Effector CD8-positive, alpha-beta T cell (primary cell): ENCODE measurements around the gene RENBP.

Source experiments
- DNase-seq: peaks from one replicate; lab custom pipeline; 2025; lab: John Stamatoyannopoulos, UW

Gene RENBP

DNA sequence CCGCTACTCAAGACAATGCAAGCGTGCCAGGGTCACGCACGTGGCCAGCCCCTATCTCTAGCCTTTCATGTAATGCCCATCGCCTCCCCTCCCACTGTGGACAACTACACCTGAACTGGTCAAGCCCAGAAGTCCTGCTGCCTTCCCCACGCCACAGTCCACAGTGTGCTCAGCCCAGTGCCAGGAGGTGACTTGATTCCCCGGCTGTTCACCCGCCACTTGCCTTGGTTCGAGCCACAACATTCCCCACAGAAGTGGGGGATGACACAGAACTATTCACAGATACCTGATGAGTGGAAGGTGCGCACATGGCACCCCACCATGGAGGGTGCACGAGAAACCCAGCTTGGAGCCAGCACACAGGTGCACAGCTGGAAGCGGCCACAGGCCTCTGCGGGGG, 25.2 kb downstream of the RENBP start:
- no peak for DNase-seq

DNA sequence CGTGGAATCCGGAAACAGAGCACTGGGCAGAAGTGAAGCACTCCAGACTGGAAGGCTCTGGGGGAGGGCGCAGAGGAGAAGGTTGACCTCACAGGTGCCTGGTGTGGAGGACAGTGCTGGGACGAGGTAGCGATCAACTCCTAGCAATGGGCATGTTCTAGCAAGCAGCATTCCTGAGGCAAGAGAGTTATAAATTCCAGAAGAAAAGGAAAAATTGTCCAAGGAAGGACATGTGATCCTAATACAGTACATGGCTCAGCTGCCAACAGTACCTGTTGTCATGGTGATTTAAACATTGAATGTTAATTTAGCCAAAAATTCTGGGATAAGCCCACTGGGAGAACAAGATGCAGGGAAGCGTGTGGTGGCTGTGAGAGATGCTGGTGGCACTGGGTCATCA, 26.6 kb downstream of the RENBP start:
- no peak for DNase-seq

DNA sequence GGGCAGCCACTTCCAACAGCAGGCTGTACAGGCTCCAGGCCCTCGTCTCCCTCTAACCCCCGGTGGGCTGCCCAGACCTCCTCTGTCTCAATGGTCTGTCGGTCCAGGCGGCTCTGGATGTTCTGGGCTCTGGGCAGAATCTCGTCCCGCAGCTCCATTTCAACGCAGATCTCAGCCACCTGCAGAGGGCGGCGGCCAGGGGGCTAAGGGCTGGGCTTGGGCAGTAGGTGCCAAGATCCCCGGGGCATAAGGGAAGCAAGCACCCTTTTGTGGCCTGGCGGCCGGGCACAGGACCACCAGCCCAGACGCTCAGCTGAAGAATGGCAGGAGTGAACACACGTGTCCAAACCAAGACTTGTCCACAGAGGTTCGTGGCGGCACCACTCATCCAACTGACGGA, 30.7 kb downstream of the RENBP start:
- DNase-seq: no peak

DNA sequence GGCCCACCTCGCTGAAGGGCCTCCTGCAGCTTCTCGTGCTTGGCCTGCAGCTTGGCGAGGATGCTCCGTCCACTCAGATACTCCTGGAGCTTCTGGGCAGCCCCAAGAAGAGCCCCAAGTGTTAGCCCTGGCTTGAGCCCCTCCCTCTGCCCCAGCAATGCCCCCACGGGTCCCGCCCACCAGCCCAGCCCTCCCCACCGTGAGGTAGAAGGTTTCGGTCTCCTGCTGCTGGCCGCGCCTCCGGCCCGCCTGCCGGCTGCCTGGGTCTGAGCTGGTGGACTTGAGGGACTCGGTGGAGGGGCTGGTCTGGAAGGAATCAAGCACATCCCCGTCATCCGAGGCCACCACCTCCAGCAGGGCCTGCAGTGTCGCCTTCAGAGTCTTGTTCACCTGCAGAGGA, 31.2 kb downstream of the RENBP start:
- DNase-seq: no peak

DNA sequence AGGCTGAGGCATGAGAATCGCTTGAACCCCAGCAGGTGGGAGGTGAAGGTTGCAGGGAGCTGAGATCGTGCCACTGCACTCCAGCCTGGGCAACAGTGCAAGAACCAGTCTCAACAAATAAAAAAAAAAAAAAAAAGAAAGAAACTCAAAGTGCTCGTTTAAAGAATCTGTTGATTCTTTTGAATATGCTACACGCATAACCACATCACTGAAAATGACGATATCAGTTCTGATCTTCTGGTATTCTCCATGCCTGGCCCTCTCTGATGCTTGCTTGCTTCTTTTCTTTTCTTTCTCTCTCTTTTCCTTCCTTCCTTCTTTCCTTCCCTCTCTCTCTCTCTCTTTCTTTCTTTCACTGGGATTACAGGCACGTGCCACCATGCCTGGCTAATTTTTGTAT, 32.6 kb downstream of the RENBP start:
- DNase-seq: no peak

DNA sequence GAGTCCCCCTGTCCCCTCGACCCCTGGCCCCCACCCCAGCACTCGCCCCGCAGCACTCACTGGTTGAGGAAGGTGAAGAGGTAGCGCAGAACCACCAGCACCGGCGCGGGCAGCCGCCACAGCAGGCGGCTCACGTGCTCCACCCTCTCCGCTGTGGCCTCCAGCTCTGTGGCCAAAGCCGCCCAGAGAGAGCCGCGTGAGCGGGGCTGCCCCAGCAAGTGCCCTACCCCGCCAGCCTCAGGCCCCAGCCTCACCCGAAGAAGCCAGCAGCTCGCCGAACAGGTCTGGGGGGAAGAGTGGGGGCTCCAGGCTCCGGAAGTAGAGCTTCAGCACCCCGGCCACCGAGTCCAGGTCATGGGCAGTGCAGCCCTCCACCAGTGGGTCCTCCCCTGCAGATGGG, 34.0 kb downstream of the RENBP start:
- no peak for DNase-seq

DNA sequence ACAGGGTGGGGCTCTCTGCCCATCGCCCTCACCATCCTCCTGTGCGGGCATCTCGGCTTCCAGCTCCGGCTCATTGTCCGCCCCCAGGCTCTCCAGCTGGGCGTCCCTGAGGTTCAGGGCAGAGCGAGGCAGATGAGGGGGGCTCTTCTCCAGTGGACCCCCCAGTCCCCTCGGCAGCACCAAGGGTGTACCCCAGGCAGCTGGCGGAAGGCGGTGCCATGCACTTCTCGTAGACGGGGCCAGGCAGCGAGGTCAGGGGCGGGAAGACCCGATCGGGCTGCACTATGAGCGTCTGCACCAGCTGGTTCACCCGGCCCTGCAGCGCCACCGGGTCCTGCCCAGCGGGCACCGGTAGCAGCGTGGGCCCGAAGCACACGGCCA, 34.5 kb downstream of the RENBP start:
- DNase-seq: no peak

DNA sequence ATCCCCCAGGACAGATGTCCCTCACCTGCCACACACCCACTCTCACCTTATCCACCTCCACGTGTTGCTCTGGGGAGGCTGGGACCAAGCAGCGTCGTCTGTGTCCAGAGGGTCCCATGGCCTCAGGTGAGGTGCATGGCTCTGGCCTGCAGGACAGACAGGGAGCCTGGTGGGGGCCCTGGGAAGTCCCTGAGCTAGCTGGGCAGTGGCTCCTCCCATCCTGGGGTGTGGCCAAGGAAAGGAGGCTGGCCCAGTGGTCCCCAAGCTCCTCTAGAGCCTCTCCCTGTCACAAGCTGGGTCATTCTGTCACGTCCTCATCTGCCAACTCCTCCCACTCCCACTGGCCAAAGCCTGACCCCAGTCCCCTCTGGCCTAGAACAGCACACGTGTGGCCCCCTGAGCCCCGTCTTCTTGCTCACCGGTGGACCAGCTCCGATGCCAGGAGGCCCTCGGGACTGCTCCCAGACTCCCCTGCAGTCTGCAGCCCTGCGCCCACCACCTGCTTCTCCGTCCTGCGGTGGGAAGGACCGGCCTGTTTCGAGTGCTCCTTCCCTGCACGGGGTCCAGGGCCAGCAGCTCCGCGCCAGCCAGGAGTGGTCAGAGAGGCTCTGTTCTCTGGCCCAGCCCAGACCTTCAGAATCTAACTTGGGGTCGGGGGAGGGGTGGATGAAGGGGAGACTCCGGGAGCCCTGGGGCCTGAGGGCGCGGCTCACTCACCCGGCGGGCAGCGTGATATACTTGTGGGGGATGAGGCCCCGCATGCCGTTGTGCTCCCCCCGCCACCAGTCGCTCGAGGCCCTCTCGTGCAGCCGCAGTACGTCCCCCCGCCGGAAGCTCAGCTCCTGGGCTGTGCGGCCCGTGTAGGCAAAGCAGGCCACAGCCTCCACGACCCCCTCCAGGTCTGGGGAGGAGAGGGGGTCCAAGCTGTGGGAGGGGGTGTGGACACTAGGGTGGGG, 35.1 kb downstream of the RENBP start:
- DNase-seq: no peak

DNA sequence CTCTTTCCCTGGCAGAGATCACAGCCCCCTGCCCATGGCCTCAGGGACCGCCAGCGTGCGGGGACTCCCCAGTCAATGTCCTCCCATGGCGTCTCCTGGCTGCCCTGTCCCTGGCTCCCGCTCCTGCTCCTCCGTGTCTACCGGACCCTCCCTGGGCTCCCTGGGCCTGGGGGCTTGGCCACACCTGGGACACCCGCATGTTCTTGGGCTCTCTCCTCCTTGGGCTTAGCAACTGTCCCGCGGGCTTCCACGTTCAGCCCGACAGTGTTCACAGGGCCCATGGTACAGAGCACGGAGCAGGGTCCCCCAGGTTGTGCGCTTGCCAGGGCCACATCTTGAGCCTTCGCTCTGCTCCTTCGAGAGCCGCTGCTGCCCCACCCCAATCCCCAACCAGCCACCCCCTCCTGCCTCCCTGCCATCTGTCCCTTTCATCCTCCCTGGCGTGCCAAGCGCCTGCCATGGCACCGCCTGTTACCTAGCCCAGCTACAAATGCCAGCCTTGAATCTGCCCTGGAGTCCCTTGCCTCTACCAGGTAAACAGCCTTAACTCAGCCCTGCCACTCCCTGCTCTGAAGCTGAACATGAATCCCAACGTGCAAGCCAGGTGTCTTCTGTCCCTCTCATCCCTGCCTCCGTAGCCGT, 36.1 kb downstream of the RENBP start:
- no peak for DNase-seq

DNA sequence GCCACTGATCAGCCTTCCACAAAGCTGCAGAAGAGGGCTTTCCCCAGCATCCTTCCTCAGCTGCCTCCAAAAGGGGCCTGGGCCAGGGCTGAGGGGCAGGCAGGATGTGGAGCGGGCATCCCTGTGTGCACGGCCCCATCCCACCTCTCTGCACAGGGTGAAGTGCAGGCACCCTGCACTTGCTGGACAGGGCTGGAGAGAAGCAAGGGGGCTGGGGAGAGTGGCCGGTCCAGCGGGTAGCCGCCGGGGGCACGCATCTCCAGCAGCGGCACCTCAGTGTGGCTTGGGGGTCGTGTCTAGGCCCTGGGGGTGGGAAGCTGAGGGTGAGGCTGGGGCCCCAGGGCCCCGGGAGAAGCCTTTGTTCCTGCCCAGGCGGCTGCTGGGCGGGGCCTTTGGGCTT, 37.0 kb downstream of the RENBP start:
- DNase-seq: no peak

DNA sequence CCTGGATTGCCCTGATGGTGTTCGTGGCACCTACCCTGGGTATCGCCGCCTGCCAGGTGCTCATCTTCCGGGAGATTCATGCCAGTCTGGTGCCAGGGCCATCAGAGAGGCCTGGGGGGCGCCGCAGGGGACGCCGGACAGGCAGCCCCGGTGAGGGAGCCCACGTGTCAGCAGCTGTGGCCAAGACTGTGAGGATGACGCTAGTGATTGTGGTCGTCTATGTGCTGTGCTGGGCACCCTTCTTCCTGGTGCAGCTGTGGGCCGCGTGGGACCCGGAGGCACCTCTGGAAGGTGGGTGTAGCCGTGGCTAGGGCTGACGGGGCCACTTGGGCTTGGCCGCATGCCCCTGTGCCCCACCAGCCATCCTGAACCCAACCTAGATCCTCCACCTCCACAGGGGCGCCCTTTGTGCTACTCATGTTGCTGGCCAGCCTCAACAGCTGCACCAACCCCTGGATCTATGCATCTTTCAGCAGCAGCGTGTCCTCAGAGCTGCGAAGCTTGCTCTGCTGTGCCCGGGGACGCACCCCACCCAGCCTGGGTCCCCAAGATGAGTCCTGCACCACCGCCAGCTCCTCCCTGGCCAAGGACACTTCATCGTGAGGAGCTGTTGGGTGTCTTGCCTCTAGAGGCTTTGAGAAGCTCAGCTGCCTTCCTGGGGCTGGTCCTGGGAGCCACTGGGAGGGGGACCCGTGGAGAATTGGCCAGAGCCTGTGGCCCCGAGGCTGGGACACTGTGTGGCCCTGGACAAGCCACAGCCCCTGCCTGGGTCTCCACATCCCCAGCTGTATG, 38.1 kb downstream of the RENBP start:
- no peak for DNase-seq

DNA sequence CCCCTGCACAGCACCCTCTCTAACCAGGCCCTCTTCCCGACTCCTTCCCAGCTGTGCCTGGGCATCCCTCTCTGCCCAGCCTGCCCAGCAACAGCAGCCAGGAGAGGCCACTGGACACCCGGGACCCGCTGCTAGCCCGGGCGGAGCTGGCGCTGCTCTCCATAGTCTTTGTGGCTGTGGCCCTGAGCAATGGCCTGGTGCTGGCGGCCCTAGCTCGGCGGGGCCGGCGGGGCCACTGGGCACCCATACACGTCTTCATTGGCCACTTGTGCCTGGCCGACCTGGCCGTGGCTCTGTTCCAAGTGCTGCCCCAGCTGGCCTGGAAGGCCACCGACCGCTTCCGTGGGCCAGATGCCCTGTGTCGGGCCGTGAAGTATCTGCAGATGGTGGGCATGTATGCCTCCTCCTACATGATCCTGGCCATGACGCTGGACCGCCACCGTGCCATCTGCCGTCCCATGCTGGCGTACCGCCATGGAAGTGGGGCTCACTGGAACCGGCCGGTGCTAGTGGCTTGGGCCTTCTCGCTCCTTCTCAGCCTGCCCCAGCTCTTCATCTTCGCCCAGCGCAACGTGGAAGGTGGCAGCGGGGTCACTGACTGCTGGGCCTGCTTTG, 38.9 kb downstream of the RENBP start:
- DNase-seq: no peak

DNA sequence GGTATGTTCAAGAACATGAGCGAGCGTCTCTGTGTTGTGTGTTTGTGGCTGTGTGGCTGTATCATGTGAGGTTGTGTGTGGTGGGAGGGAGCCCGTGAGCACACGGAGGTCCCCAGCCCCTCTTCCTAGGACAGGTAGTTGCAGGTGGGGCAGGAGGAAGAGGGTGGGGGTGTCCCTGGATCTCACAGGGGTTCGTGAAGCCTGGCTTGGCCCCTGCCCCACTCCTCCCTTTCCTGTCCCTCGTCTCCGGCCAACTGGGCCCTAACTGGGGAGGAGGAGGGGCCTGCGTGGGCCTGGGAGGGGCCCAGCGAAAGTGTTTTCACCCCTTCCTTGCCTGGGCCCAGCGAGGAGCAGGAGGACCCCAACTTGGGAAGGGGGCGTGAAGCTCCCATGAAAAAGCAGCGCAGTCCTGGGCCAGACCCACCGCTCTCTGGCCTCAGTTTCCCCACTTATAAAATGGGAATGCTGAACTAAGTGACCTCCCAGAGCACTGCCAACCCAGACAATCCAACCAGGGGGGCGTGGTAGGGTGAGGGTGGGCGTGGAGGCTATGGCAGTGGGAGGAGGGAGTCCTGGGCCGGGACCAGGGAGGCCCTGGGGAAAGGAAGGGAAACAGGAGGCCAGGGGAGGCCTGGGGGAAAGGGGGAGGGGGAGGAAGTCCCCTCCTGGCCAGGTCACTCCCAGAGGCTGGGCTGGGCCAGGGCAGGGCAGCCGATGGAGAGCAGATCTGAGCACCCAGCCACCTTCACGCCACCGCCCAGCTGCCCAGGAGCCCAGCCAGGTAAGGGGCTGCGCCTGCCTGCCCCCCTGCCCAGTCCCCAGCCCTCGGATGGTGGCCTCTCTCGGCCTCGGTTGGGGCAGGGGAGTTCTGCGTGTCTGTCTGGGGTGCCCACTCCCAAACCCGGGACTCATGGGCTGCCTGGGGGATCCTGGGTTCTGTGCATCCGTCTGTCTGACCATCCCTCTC, 40.2 kb downstream of the RENBP start, which contains the start of gene AVPR2:
AVPR2 (plus strand) TSS at position 683 of the 967 bp plus-strand sequence. CDS start 473 bp downstream, outside the sequence.
- DNase-seq: no peak

DNA sequence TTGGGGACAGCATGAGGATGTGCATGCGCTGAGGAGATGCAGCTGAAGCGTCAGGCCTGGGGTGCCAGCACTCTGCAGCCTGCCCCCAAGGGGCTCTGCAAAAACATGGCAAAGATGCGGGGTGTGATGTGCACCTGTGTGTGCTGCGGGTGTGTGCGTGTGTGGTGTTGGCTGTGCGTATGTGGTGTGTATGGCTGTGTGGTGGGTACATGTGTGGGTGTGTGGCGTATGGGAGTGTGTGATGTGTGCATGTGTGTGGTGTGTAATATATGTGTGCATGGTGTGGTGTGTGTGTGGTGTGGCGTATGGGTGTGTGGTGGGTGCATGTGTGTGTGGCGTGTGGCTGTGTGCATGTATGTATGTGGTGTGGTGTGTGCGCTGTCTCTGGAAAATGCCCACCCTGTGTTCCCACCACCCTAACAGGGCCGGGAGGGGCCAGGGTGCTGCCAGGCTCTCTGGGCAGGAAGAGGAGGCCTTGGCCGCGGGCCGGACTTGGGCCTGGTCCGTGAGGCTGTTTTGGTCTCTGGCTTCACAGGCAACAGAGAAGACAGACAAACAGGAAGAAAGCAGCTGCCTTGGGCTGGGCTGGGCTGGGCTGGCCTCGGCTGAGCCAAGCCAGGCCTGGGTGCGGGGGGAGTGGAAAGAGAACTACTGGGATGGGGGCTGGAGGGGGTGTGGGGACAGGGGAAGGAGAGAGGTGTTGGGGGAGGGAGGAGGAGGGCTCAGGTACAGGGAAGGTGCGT, 41.0 kb downstream of the RENBP start:
- no peak for DNase-seq

DNA sequence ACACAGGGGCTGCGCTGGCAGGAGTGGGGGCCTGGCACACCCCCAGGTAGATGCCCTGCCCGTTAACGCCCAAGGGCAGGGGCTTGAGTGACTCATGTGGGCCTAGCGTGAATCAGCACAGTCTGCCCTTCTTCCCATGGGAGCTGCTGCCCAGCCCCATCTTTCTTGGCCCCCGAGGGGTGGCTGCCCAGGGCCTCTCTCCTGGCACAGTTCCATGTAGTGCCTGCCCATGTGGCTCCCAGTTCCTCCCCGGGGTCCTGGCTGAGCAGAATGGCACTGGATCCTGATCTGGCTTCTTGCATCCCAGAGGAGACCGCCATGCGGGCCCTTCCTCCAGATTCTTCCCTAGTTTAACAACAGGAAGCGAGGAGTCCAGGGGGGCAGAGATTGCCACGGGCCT, 42.1 kb downstream of the RENBP start:
- no peak for DNase-seq

DNA sequence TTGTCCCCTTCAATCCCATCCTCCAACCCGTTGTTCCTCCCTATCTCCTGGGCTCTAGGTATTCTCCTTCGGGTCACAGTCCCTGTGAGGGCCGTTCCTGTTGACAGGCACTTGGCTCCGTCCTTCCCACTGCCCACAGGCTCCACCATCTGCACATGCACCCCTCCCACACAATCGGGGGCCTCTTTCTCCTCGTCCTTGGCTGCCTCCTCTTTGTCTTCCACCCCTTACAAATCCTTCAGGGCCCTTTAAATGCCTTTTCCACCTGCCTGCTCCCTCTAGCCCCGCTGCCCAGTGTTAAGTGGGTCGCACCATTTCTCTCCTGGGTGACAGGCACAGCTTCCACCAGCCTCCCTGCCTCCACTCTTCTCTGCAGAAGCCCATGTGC, 42.7 kb downstream of the RENBP start:
- no peak for DNase-seq

DNA sequence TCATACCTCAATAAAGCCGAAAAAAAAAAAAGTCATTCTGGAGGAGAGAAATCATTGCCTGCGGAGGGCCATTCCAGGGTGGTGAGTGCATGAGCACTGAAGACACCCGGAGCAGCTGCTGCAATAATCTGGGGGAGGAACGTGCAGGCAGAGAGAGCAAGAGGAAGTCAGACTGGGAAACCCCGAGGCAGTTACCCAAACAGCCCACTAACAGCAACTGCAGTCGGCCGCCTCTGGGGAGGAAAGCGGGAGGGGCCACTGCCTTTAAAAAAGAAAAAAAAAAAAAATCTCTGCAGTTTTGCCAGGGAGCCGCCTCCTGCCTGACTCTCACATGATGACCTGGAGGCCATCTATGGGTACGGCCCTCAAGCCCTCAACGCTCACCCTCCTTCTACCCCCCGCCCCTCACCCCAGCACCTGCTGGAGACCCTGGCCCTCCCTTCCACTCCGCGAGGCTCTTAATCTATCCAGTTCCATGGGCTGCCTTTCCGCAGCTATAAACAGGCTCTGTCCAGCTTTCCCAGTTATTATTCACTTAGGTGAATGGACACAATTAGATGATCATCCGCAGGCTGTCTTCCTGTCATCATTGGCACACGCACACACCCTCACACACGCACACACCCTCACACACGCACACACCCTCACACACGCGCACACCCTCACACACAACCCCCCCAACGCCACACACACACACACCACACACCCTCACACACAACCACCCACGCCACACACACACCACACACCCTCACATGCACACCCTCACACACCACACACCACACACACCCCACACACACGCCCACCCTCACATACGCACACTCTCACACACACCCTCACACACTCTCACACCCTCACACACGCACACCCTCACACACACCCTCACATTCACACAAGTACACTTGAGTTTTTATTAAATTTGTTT, 43.4 kb downstream of the RENBP start:
- DNase-seq: peak; percentile 21

DNA sequence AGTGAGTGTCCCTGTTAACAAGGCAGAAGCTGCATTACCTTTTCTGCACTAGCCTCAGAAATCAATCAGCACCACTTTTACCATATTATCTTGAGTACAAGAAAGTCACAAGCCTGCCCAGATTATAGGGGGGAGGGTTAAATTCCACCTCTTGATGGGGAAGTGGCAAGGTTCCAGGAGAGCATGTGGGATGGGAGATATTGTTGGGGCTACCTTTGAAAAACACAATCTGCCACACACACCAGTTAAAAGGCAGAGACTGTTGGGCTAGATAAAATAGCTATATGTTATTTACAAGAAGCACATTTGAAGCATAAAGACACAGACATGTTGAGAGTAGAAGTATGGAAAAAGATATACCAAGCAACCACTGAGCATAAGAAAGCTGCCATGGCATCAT, 46.5 kb downstream of the RENBP start:
- no peak for DNase-seq

DNA sequence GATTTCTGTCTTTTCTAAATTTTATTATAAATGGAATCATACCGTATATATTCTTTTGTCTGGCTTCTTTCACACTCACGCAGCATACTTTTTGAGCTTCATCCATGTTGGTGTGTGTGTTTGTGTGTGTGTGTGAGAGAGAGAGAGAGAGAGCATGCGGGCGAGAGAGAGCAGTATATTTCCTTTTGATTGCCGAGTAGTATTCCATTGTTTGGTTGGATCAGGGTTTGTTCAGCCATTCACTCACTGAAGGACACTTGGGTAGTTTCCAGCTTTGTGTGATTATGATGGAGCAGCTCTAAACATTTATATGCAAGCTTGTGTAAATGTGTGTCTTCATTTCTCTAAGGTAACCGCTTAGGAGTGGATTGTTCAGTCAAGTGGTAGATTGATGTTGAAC, 55.3 kb downstream of the RENBP start:
- no peak for DNase-seq
